Measurements from ENCODE around the gene ANO4.
A peak's percentile ranks its signal among the peaks of the same experiment; 100 is the strongest.

Gene ANO4

GRCh38 chr12:100862676-100863075, 68.1 kb downstream of the ANO4 start:
- in situ Hi-C loops (cut with MboI; ENCODE audit: low pct_unique_long_range_greater_than_20kb, low sequenced_read_pairs), result no loop called here
- DNase-seq, result no peak

- DNase-seq, result no peak
- in situ Hi-C loops (cut with MboI; ENCODE audit: low pct_unique_long_range_greater_than_20kb, low sequenced_read_pairs), result no loop called here
Observed at GRCh38 chr12:100864366-100864765, 69.8 kb downstream of the ANO4 start.

GRCh38 chr12:100867639-100868393, 73.2 kb downstream of the ANO4 start:
- no peak for DNase-seq
- in situ Hi-C loops (cut with MboI; ENCODE audit: low pct_unique_long_range_greater_than_20kb, low sequenced_read_pairs), result no loop called here

GRCh38 chr12:100868487-100868886, 73.9 kb downstream of the ANO4 start:
- in situ Hi-C loops (cut with MboI; ENCODE audit: low pct_unique_long_range_greater_than_20kb, low sequenced_read_pairs), result no loop called here
- peak; percentile 1 for DNase-seq

- in situ Hi-C loops (cut with MboI; ENCODE audit: low pct_unique_long_range_greater_than_20kb, low sequenced_read_pairs), result no loop called here
- DNase-seq, result no peak
Observed at GRCh38 chr12:100871195-100871734, 76.7 kb downstream of the ANO4 start.

GRCh38 chr12:100875156-100875555, 80.6 kb downstream of the ANO4 start:
- in situ Hi-C loops (cut with MboI; ENCODE audit: low pct_unique_long_range_greater_than_20kb, low sequenced_read_pairs), result no loop called here

GRCh38 chr12:100875771-100876170, 81.2 kb downstream of the ANO4 start:
- no peak for DNase-seq
- in situ Hi-C loops (cut with MboI; ENCODE audit: low pct_unique_long_range_greater_than_20kb, low sequenced_read_pairs), result no loop called here

More at GRCh38 chr12:100875156-100875555, 80.6 kb downstream of the ANO4 start:
- DNase-seq, result no peak

- DNase-seq, result no peak
- in situ Hi-C loops (cut with MboI; ENCODE audit: low pct_unique_long_range_greater_than_20kb, low sequenced_read_pairs), result no loop called here
Observed at GRCh38 chr12:100877776-100878175, 83.2 kb downstream of the ANO4 start.

GRCh38 chr12:100895192-100895591, 100.6 kb downstream of the ANO4 start:
- DNase-seq, result no peak
- in situ Hi-C loops (cut with MboI; ENCODE audit: low pct_unique_long_range_greater_than_20kb, low sequenced_read_pairs), result no loop called here

- in situ Hi-C loops (cut with MboI; ENCODE audit: low pct_unique_long_range_greater_than_20kb, low sequenced_read_pairs), result no loop called here
Observed at GRCh38 chr12:100896192-100896591, 101.6 kb downstream of the ANO4 start.

GRCh38 chr12:100897240-100897639, 102.7 kb downstream of the ANO4 start:
- in situ Hi-C loops (cut with MboI; ENCODE audit: low pct_unique_long_range_greater_than_20kb, low sequenced_read_pairs), result no loop called here
- DNase-seq, result no peak

More at GRCh38 chr12:100896192-100896591, 101.6 kb downstream of the ANO4 start:
- no peak for DNase-seq

GRCh38 chr12:100899301-100899700, 104.7 kb downstream of the ANO4 start:
- in situ Hi-C loops (cut with MboI; ENCODE audit: low pct_unique_long_range_greater_than_20kb, low sequenced_read_pairs), result no loop called here
- no peak for DNase-seq

GRCh38 chr12:100900808-100901207, 106.2 kb downstream of the ANO4 start:
- in situ Hi-C loops (cut with MboI; ENCODE audit: low pct_unique_long_range_greater_than_20kb, low sequenced_read_pairs), result no loop called here
- DNase-seq, result no peak

GRCh38 chr12:100901266-100901665, 106.7 kb downstream of the ANO4 start:
- in situ Hi-C loops (cut with MboI; ENCODE audit: low pct_unique_long_range_greater_than_20kb, low sequenced_read_pairs), result no loop called here
- DNase-seq, result no peak

GRCh38 chr12:100904270-100904669, 109.7 kb downstream of the ANO4 start:
- in situ Hi-C loops (cut with MboI; ENCODE audit: low pct_unique_long_range_greater_than_20kb, low sequenced_read_pairs), result no loop called here
- no peak for DNase-seq

GRCh38 chr12:100908501-100908900, 113.9 kb downstream of the ANO4 start:
- no peak for DNase-seq
- in situ Hi-C loops (cut with MboI; ENCODE audit: low pct_unique_long_range_greater_than_20kb, low sequenced_read_pairs), result no loop called here

GRCh38 chr12:100913872-100914592, 119.5 kb downstream of the ANO4 start:
- in situ Hi-C loops (cut with MboI; ENCODE audit: low pct_unique_long_range_greater_than_20kb, low sequenced_read_pairs), result no loop called here

GRCh38 chr12:100919116-100919515, 124.5 kb downstream of the ANO4 start:
- no peak for DNase-seq
- in situ Hi-C loops (cut with MboI; ENCODE audit: low pct_unique_long_range_greater_than_20kb, low sequenced_read_pairs), result no loop called here

More at GRCh38 chr12:100913872-100914592, 119.5 kb downstream of the ANO4 start:
- DNase-seq, result no peak

GRCh38 chr12:100920493-100920892, 125.9 kb downstream of the ANO4 start:
- in situ Hi-C loops (cut with MboI; ENCODE audit: low pct_unique_long_range_greater_than_20kb, low sequenced_read_pairs), result no loop called here
- DNase-seq, result no peak

GRCh38 chr12:100926669-100927248, 132.2 kb downstream of the ANO4 start:
- in situ Hi-C loops (cut with MboI; ENCODE audit: low pct_unique_long_range_greater_than_20kb, low sequenced_read_pairs), result no loop called here
- peak; percentile 11 for DNase-seq

All from KBM-7 (cell line).